GM12873 (cell line): ENCODE results near the gene KCNG2.

Experiments
- TF ChIP-seq, protein P1 (sequence below): IDR thresholded peaks from 2 replicates; pipeline ENCODE4 v1.5.1; 2012; ENCODE audit warnings: low read depth, mild to moderate bottlenecking, moderate library complexity, low read length, control low read depth; ENCODE audit not compliant: insufficient read depth; ENCODE audit errors: missing control alignments

KCNG2 gene

DNA sequence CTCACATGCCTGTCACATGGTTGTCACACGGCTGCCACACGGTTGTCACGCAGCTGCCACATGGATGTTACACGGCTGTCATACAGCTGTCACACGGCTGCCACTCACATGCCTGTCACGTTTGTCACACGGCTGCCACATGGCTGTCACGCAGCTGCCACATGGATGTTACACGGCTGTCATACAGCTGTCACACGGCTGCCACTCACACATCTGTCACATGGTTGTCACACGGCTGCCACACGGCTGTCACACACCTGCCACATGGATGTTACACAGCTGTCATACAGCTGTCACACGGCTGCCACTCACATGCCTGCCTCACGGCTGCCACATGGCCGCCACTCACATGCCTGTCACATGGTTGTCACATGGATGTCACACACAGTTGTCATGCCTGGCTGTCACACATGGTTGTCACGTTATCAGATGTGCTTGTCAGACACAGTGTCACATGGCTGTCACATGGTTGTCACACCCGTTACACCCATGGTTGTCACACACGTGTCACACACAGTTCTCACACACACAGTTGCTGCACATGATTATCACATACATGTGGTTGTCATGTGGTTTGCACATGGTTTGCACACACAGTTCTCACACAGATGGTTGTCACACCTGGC, 19.4 kb downstream of the KCNG2 start:
- TF ChIP-seq, protein P1, sequence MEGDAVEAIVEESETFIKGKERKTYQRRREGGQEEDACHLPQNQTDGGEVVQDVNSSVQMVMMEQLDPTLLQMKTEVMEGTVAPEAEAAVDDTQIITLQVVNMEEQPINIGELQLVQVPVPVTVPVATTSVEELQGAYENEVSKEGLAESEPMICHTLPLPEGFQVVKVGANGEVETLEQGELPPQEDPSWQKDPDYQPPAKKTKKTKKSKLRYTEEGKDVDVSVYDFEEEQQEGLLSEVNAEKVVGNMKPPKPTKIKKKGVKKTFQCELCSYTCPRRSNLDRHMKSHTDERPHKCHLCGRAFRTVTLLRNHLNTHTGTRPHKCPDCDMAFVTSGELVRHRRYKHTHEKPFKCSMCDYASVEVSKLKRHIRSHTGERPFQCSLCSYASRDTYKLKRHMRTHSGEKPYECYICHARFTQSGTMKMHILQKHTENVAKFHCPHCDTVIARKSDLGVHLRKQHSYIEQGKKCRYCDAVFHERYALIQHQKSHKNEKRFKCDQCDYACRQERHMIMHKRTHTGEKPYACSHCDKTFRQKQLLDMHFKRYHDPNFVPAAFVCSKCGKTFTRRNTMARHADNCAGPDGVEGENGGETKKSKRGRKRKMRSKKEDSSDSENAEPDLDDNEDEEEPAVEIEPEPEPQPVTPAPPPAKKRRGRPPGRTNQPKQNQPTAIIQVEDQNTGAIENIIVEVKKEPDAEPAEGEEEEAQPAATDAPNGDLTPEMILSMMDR, result no peak

GRCh38 chr18:79817607-79817998, 19.9 kb downstream of the KCNG2 start:
- TF ChIP-seq, protein P1, result no peak

GRCh38 chr18:79818036-79818435, 20.3 kb downstream of the KCNG2 start:
- TF ChIP-seq, protein P1, result no peak

GRCh38 chr18:79818631-79819030, 20.9 kb downstream of the KCNG2 start:
- TF ChIP-seq, protein P1, result no peak

DNA sequence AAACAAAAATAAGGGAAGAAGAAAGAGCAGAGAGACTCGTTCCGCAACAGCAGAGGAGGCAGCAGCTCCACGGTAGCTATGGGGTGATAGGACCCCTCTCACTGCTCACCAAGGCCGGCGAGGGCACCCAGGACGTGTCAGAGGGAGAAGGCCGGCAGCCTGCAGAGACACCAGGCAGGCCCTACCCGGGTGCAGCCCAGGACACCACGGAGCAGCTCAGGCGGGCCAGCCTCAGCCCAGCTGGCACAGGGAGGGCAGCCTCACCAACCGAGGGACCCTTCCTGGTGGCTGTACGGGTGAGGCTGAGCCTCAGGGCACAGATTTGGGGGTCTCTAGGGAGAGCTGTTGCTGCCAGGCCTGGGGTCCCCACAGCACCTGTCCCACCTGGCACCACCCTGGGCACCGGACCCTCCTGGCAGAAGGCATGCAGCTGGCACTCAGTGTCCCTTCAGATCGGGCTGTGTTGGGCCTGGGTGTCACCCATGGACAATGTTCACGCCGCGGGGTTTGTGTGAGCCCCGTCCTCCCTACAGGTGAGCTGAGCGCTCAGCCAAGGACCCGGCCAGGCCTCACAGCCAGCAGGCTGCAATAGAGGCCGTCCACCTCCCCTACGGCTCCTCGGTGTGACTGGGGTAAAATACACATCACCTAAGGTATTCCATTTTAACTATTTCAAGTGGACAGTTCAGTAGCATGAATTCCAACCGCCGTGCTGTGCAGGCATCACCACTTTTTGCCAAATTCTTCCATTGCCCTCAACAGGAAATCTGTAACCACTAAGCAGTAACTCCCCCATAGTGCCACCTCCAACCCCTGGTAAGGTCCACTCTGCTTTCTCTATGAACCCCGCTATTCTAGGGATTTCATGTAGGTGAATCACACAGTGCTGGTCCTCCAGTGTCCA, 21.6 kb downstream of the KCNG2 start:
- TF ChIP-seq, protein P1, result no peak

GRCh38 chr18:79819968-79820351, 22.2 kb downstream of the KCNG2 start:
- TF ChIP-seq, protein P1, result no peak

- TF ChIP-seq, protein P1, result no peak
Observed at GRCh38 chr18:79823120-79823519, 25.4 kb downstream of the KCNG2 start.
